ENCODE data around the gene NFATC2. TPM values are rescaled to one million over a fixed set of nuclear protein-coding genes. Genes with fewer than 3 reads are reported as not detected.
A peak's percentile ranks its signal among the peaks of the same experiment; 100 is the strongest.

The NFATC2 gene
- total RNA-seq, 2 experiments from 2014 or later = 35.8 to 36.5 TPM

DNA sequence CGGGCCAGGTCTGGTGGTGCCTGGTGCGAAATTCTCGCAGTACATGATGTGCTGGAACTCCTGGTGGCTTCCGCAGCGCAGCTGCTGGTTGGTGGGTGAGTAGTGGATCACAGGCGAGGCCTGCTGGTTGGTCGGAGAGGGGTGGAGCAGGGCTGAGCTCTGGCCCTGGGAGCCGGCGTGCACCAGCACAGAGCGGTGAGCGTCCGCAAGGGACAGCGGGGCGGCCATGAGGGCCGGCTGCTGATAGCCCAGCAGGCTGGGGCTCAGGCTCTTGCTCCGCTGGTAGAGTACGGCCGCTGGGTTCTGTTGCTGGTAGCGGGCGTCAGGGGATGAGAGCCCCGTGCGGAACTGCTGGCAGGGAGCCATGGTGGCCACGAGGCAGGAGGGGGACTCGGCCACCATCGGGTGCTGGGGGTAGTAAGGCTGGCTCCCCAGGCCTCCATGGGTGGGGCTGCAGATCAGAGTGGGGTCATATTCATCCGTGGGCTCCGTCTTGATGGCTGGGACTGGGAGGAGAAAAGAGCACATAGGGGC lies 110.2 kb downstream of the NFATC2 start:
- POLR2A ChIA-PET = interaction anchor here (1.6 kb wide), 1 partner anchor 25 kb away, joined by 4 read pairs; no protein-coding TSS in a partner anchor
- Mint-ChIP-seq H3K27me3 (no peaks in the 10 kb centered on the region), H3K9me3 (no peaks in the 10 kb centered on the region), H3K4me3 (no peak overlapping the region), H3K27ac (no peak overlapping the region), H3K4me1 (ENCODE audit: low read depth) (peaks cover 72% of the 10 kb centered on the region), H3K36me3 (peaks cover 68% of the 10 kb centered on the region)
- intact Hi-C loops (cut with micrococcal nuclease) = no loop called here
- CTCF ChIA-PET = no interaction called here
- no peak for DNase-seq

DNA sequence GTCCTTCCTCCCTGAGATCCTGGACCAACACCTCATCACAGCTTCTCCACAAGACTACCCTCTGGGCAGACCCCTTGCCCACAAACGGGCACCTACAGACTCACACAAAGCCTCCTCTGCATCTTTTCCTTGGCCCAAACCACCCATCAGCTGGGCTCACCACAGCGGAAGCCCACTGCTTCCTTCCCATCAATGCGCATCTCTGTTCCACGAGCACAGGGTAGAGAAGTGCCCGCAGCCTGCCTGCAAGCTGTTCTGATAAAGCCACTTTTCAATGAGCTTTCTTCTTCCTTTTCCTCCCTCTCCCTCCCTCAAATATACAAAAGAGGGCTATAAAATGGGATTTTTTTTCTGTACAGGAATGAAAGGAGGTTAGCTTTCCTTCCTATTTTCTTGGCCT lies 111.2 kb downstream of the NFATC2 start:
- CTCF ChIA-PET = no interaction called here
- DNase-seq = no peak
- intact Hi-C loops (cut with micrococcal nuclease) = no loop called here
- no peak overlapping the region for H3K4me3 Mint-ChIP-seq
- no peaks in the 10 kb centered on the region for H3K27me3 Mint-ChIP-seq
- POLR2A ChIA-PET = no interaction called here
- peaks cover 75% of the 10 kb centered on the region for H3K4me1 Mint-ChIP-seq (ENCODE audit: low read depth)
- peaks cover 72% of the 10 kb centered on the region for H3K36me3 Mint-ChIP-seq
- H3K27ac Mint-ChIP-seq = peak overlapping the region; percentile 47
- no peaks in the 10 kb centered on the region for H3K9me3 Mint-ChIP-seq

DNA sequence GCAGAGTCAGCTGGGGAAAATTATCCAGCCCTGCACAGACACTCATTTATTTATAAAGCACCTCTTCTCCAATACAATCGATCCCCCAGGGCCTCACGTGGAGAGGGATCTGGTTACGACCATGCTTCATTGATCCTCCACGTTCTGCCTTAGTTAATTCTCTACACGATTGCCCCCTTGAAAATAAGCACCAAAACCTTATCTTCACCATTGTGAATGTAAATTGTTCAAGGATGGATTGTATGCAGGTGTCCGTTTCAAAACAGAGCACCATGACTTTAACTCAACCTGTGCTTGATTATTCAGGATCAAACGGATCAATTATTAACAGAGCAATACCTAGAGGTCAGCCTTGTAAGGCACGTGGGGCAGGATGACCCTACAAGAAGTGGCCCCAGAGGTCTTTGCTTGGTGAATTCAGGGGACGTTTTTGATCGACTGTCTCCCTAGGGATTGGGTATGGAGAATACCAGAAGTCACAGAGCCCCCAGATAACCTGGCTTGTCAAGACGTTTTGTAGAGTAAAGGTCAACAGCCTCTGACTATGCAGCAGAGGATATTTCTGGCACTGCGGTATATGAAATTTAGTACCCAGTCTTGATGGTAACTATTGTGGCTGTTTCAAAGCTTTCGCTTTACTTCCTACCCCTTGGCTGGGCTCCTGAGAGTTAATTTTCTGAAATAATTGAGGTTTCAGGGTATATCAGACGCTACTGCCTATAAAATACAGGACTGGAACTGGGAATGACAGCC lies 112.1 kb downstream of the NFATC2 start:
- Mint-ChIP-seq H3K27ac (no peak overlapping the region), H3K4me1 (ENCODE audit: low read depth) (peaks cover 84% of the 10 kb centered on the region), H3K4me3 (no peak overlapping the region), H3K36me3 (peaks cover 74% of the 10 kb centered on the region), H3K27me3 (no peaks in the 10 kb centered on the region), H3K9me3 (no peaks in the 10 kb centered on the region)
- ChIA-PET CTCF (interaction anchor here (1.6 kb wide), 1 partner anchor 26 kb away, joined by 3 read pairs; no protein-coding TSS in a partner anchor), POLR2A (no interaction called here)
- no peak for DNase-seq
- intact Hi-C loops (cut with micrococcal nuclease) = no loop called here

DNA sequence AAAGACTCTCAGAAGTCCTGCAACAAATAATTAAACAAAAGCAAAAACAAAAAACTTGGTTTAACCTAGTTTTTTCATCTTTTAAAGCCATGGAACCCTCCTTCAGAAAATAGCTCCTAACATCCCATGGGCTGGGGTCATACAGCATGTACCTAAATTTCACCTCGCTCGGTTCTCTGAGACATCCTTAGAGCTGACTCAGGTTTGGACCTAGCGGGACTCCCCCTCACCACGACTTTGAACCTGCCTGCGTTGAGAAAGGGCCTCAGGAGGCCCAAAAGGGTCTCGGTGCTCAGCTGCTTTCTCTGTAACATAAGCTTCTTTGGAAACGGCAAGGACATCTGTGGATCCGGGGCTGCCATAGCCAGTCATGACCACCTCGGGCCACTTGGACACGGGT lies 112.8 kb downstream of the NFATC2 start:
- Mint-ChIP-seq H3K36me3 (peaks cover 70% of the 10 kb centered on the region), H3K27me3 (no peaks in the 10 kb centered on the region), H3K27ac (no peak overlapping the region), H3K4me1 (ENCODE audit: low read depth) (peaks cover 83% of the 10 kb centered on the region), H3K4me3 (no peak overlapping the region), H3K9me3 (no peaks in the 10 kb centered on the region)
- POLR2A ChIA-PET = no interaction called here
- intact Hi-C loops (cut with micrococcal nuclease) = no loop called here
- CTCF ChIA-PET = interaction anchor here (1.6 kb wide), 1 partner anchor 25 kb away, joined by 3 read pairs; no protein-coding TSS in a partner anchor
- no peak for DNase-seq

DNA sequence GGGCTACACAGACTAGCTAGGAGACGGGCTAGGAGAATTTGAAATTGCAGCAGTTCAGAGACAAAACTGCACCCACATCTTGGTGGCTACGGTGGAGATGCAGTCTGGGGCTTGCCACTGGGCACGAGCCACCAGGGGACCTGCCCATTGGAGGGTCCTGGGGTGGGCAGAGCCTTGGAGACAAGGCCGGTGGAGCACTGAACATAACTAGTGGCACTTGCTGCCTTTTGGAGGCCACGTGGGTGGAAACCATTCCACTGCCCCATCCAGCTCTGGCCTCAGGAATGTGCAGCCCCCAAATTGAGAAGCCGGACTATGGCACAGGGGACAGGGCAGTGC lies 113.4 kb downstream of the NFATC2 start:
- Mint-ChIP-seq H3K27ac (no peak overlapping the region), H3K4me1 (ENCODE audit: low read depth) (peaks cover 86% of the 10 kb centered on the region), H3K27me3 (no peaks in the 10 kb centered on the region), H3K9me3 (no peaks in the 10 kb centered on the region), H3K36me3 (peaks cover 65% of the 10 kb centered on the region), H3K4me3 (no peak overlapping the region)
- DNase-seq = no peak
- intact Hi-C loops (cut with micrococcal nuclease) = no loop called here
- POLR2A ChIA-PET = no interaction called here
- CTCF ChIA-PET = interaction anchor here (1.3 to 1.6 kb wide), 2 partner anchors 25 to 166 kb away, joined by 3 read pairs; no protein-coding TSS in a partner anchor

DNA sequence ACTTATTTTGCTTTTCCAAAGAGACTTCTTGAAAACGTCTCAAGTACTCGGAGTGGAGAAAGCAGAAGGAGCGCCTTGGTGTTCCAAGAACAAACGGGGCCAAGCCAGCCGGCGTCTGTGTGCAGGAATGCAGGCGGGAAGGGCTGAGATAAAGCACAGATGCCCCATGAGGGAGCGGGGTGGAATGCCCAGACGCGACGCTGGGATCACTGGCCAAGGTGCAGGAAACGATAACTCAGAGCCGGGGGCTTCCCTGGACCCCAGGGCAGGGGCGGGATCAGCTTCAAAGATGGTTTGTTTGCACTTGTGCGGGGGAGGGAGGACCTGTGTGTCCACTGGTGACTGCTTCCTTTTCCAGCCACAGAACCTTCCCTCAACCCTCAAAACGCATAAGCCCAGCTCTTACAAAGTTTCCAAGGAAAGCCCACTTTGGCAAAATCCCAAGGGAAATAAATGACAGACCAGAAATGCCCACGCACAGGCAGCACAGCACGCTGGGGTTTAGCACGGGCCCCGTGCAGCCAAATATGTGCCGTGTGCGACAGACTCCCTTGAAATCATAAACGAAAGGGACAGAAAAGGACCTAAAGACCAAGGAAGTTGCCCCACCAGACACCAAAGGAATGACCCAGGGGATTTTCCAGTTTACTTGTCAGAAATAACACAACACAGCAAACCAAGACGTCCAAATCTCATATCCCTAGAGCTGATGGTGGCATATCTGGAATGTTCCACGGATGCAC lies 113.9 kb downstream of the NFATC2 start:
- H3K4me1 Mint-ChIP-seq (ENCODE audit: low read depth) = peaks cover 91% of the 10 kb centered on the region
- H3K27ac Mint-ChIP-seq = no peak overlapping the region
- intact Hi-C loops (cut with micrococcal nuclease) = no loop called here
- no peaks in the 10 kb centered on the region for H3K27me3 Mint-ChIP-seq
- H3K4me3 Mint-ChIP-seq = no peak overlapping the region
- H3K9me3 Mint-ChIP-seq = no peaks in the 10 kb centered on the region
- ChIA-PET CTCF (interaction anchor here (1.3 to 1.6 kb wide), 2 partner anchors 24 to 166 kb away, joined by 3 read pairs; no protein-coding TSS in a partner anchor), POLR2A (no interaction called here)
- DNase-seq = no peak
- H3K36me3 Mint-ChIP-seq = peaks cover 64% of the 10 kb centered on the region

DNA sequence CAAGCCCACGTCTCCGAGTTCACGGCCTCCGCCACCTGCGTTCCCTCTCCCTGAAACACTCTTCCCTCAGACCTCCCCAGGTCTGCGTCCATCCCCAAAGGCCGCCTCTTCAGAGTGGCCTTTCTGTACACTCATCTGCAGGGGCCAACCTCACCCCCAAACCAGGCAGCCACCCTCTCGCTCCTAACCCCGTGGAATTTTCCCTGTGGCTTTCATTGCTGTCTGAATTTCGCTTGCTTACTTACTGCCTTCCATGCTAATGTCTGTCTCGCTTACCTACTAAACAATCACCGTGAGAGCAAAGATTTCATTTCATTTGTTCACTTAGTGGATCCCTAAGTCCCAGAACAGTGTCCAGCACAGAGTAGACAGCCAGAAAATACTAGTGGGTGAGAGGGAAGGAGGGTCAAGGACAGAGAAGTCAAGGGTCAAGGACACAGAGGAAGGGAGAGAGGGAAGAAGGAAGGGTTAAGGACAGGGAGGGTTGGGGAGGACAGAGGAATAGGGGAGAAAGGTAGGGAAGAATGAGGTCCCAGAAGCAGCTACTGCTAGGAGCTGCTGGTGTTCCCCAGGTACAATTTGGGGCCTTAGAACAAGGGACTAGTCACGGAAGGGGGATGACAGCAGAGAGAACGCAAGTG lies 114.7 kb downstream of the NFATC2 start:
- Mint-ChIP-seq H3K27ac (no peak overlapping the region), H3K4me3 (no peak overlapping the region), H3K27me3 (no peaks in the 10 kb centered on the region), H3K4me1 (ENCODE audit: low read depth) (peaks cover 90% of the 10 kb centered on the region), H3K36me3 (peaks cover 59% of the 10 kb centered on the region), H3K9me3 (no peaks in the 10 kb centered on the region)
- no peak for DNase-seq
- CTCF ChIA-PET = interaction anchor here (1.1 to 1.3 kb wide), 3 partner anchors 167 to 196 kb away, joined by 3 to 4 read pairs (median 3); no protein-coding TSS in a partner anchor
- POLR2A ChIA-PET = no interaction called here
- intact Hi-C loops (cut with micrococcal nuclease) = no loop called here

DNA sequence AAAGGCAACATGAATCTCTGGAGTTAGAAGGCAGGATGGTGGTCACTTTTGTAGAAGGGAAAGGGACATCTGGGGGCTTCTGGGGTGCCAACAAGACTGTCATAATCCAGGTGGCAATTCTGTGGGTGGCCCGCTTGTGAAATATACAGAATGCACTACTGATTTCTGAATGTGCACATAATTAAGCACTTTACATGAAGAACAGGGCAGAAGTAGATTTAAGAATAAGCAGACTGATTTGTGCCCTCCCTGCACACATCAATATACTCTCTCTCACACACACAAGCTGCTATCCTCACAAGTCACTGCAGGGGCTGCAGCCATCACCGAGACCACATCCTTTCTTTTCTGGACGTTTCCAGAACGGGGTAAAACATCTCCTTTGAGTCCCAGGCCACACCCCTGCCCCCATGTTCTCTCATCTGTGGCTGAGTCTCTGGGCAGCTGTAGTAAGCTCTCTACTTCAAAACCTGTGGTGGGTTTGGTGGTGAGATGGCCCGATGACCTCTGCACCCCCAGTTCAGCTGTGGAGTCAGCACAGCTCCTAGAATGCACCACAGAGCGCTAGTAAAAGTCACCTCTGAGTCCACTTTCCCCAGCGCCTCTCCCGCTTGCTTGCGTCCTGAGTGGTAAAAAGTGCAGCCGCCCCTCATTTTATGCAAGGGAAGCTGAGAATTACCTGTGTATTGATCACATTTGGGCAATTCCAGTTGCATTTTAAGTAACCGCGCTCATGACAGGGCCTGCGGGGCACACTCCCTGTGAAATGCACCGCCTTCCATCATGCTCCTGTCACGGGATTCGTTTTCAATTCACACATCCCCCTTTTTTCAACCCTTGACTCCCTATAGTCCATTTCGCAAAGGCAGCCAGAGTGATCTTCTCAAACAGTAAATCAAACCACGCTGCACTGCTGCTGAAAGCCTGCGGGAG lies 115.5 kb downstream of the NFATC2 start:
- intact Hi-C loops (cut with micrococcal nuclease) = no loop called here
- Mint-ChIP-seq H3K4me3 (no peak overlapping the region), H3K27ac (peak overlapping the region; percentile 90), H3K27me3 (no peaks in the 10 kb centered on the region), H3K4me1 (ENCODE audit: low read depth) (peaks cover 92% of the 10 kb centered on the region), H3K9me3 (no peaks in the 10 kb centered on the region), H3K36me3 (peaks cover 58% of the 10 kb centered on the region)
- POLR2A ChIA-PET = no interaction called here
- peak; percentile 54 for DNase-seq
- CTCF ChIA-PET = interaction anchor here (1.1 kb wide), 2 partner anchors 189 to 197 kb away, joined by 3 to 4 read pairs; no protein-coding TSS in a partner anchor

DNA sequence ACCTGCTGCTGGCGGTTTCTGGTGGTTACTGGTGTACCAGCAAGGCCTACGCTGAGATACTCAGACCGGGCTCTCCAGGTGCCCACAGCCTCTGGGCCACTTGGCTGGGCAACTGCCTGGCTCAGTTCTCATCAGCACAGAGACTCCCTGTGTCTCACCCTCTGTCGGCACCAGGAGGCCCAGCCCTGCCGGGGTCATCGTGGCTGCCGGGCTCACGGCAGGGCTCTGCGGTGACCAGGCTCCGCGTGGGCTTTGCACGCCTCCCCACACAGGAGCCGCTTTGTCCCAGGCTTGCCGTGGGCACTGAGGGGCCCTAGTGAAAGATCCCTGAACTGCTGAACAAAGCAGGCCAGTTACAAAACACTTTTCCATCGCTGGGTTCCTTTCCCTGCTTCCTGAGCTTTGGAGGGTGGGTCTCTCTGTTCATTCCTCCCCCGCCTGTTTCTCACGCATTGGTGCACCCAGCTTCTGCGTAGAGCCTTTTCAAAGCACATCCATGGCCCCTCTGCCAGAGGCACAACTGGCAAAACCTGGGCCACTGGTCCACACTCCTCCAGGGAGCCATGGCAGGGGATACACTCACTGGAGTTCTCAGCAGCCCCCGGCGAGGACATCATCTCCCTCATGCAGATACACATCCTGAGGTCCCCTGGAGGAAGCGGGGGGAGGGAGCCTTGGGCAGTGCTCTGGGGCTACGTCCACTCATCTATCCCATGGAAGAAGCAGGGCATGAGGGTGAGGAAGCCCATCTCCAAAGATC lies 117.0 kb downstream of the NFATC2 start:
- ChIA-PET POLR2A (interaction anchor here (0.6 kb wide), 1 partner anchor 1260 kb away, joined by 4 read pairs; no protein-coding TSS in a partner anchor), CTCF (interaction anchor here (1.1 kb wide), 1 partner anchor 28 kb away, joined by 3 read pairs; no protein-coding TSS in a partner anchor)
- Mint-ChIP-seq H3K27me3 (no peaks in the 10 kb centered on the region), H3K4me3 (peak overlapping the region; percentile 40), H3K4me1 (ENCODE audit: low read depth) (peaks cover 91% of the 10 kb centered on the region), H3K36me3 (peaks cover 57% of the 10 kb centered on the region), H3K9me3 (no peaks in the 10 kb centered on the region), H3K27ac (peak overlapping the region; percentile 90)
- DNase-seq = peak; percentile 69
- intact Hi-C loops (cut with micrococcal nuclease) = no loop called here

DNA sequence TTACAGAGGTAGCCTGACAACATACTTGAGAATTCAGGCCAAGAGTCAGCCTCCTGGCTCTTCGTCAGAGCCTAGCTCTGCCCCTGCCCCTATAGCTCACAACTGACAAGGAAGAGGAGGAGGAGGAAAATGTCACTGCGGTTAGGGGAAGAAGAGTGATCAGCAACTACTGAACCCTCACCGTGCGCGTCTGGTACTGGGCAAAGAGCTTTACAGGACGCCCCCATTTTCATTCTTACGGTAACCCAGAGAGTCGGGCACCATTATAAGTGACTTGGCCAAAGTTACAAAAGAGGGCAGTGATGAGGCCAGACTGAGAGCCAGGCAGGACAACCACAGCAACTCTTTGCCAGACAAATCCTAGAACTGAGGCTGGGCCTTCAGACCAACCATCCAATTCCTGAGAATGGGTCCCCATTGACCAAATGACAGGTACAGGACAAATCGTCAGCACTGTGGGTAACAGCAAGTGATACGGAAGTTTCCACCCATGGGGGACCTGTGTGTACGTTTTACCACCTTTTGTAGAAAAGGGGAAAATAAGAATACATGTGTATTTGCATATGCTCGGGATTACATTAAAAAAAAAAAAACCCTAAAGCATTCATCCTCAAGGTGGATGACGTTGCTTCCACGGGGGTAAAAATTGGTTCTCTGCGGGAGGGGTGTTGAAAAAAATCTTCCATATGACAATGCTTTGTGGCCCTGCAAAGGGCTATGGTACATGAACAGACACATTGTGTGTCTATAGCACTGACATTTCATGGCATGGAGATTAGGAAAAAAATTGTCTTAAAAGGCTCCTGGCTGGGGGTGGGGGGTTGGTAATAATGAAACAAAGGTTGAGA lies 118.0 kb downstream of the NFATC2 start:
- Mint-ChIP-seq H3K4me3 (peak overlapping the region; percentile 33), H3K9me3 (no peaks in the 10 kb centered on the region), H3K4me1 (ENCODE audit: low read depth) (peaks cover 92% of the 10 kb centered on the region), H3K36me3 (peaks cover 57% of the 10 kb centered on the region), H3K27me3 (no peaks in the 10 kb centered on the region), H3K27ac (peak overlapping the region; percentile 90)
- peak; percentile 66 for DNase-seq
- POLR2A ChIA-PET = interaction anchor here (0.8 to 3.8 kb wide), 10 partner anchors 11 to 116 kb away, joined by 3 to 41 read pairs (median 4); no protein-coding TSS in a partner anchor
- CTCF ChIA-PET = interaction anchor here (0.9 to 2.7 kb wide), 9 partner anchors 11 to 117 kb away, joined by 3 to 15 read pairs (median 5); no protein-coding TSS in a partner anchor
- intact Hi-C loops (cut with micrococcal nuclease) = loop anchor here (1.0 to 5.0 kb wide), 7 partner anchors 20 to 183 kb away; no protein-coding TSS in a partner anchor

Measured in activated CD4-positive, alpha-beta memory T cell treated with anti-CD3 and anti-CD28 coated beads for 36 hours (primary cell).